Measurements from ENCODE around the gene S1PR4. TPM values are rescaled to one million over a fixed set of nuclear protein-coding genes. Genes with fewer than 3 reads are reported as not detected.

S1PR4 gene
- total RNA-seq, 1 experiment from 2014 or later = 0.26 TPM

DNA sequence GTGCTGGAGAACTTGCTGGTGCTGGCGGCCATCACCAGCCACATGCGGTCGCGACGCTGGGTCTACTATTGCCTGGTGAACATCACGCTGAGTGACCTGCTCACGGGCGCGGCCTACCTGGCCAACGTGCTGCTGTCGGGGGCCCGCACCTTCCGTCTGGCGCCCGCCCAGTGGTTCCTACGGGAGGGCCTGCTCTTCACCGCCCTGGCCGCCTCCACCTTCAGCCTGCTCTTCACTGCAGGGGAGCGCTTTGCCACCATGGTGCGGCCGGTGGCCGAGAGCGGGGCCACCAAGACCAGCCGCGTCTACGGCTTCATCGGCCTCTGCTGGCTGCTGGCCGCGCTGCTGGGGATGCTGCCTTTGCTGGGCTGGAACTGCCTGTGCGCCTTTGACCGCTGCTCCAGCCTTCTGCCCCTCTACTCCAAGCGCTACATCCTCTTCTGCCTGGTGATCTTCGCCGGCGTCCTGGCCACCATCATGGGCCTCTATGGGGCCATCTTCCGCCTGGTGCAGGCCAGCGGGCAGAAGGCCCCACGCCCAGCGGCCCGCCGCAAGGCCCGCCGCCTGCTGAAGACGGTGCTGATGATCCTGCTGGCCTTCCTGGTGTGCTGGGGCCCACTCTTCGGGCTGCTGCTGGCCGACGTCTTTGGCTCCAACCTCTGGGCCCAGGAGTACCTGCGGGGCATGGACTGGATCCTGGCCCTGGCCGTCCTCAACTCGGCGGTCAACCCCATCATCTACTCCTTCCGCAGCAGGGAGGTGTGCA, 587 bp downstream of the S1PR4 start:
- in situ Hi-C loops (cut with HindIII; ENCODE audit: low pct_unique_long_range_greater_than_20kb, low sequenced_read_pairs) (no loop called here), intact Hi-C loops (cut with micrococcal nuclease; ENCODE audit: unreplicated experiment) (no loop called here)
- Histone ChIP-seq H3K27me3 (ENCODE audit: control insufficient read depth, insufficient read depth, low read length) (no peaks in the 10 kb centered on the region), H3K36me3 (ENCODE audit: control insufficient read depth, insufficient read depth, low read length) (no peaks in the 10 kb centered on the region), H3K9me3 (ENCODE audit: control insufficient read depth, insufficient read depth, low read depth, low read length) (no peaks in the 10 kb centered on the region), H3K4me1 (ENCODE audit: control insufficient read depth, insufficient read depth, low read length) (peaks cover 12% of the 10 kb centered on the region), H3K27ac (ENCODE audit: low read length) (no peak overlapping the region), H3K4me3 (ENCODE audit: low read depth in 2 of 2, low read length in 2 of 2) (no peak overlapping the region)
- ChIA-PET POLR2A (no interaction called here), CTCF (no interaction called here)
- DNase-seq (ENCODE audit: low read depth, low spot score) = no peak
- TF ChIP-seq SIN3A (IDR thresholded peaks at IDR 0.05; ENCODE audit: borderline replicate concordance, insufficient read depth, low read depth, low read length) (no peak), CTCF (IDR thresholded peaks at IDR 0.05) (no peak), POLR2AphosphoS5 (IDR thresholded peaks at IDR 0.05; ENCODE audit: low read depth, low read length) (no peak), TCF7L2 (IDR thresholded peaks at IDR 0.05; ENCODE audit: low read depth, low read length) (no peak)
- TF ChIP-seq, protein P1, sequence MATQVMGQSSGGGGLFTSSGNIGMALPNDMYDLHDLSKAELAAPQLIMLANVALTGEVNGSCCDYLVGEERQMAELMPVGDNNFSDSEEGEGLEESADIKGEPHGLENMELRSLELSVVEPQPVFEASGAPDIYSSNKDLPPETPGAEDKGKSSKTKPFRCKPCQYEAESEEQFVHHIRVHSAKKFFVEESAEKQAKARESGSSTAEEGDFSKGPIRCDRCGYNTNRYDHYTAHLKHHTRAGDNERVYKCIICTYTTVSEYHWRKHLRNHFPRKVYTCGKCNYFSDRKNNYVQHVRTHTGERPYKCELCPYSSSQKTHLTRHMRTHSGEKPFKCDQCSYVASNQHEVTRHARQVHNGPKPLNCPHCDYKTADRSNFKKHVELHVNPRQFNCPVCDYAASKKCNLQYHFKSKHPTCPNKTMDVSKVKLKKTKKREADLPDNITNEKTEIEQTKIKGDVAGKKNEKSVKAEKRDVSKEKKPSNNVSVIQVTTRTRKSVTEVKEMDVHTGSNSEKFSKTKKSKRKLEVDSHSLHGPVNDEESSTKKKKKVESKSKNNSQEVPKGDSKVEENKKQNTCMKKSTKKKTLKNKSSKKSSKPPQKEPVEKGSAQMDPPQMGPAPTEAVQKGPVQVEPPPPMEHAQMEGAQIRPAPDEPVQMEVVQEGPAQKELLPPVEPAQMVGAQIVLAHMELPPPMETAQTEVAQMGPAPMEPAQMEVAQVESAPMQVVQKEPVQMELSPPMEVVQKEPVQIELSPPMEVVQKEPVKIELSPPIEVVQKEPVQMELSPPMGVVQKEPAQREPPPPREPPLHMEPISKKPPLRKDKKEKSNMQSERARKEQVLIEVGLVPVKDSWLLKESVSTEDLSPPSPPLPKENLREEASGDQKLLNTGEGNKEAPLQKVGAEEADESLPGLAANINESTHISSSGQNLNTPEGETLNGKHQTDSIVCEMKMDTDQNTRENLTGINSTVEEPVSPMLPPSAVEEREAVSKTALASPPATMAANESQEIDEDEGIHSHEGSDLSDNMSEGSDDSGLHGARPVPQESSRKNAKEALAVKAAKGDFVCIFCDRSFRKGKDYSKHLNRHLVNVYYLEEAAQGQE (IDR thresholded peaks at IDR 0.05; ENCODE audit: insufficient read depth in 1 of 2, low read depth in 2 of 2, low read length in 1 of 2) = no peak
- BruUV-seq (replicated peaks) = no TSS peak
- ATAC-seq = no peak

GRCh38 chr19:3179739-3180293, 1.2 kb downstream of the S1PR4 start:
- TF ChIP-seq, protein P1 (IDR thresholded peaks at IDR 0.05; ENCODE audit: insufficient read depth in 1 of 2, low read depth in 2 of 2, low read length in 1 of 2) = no peak
- TF ChIP-seq POLR2AphosphoS5 (IDR thresholded peaks at IDR 0.05; ENCODE audit: low read depth, low read length) (no peak), TCF7L2 (IDR thresholded peaks at IDR 0.05; ENCODE audit: low read depth, low read length) (no peak), SIN3A (IDR thresholded peaks at IDR 0.05; ENCODE audit: borderline replicate concordance, insufficient read depth, low read depth, low read length) (no peak), CTCF (IDR thresholded peaks at IDR 0.05) (no peak)
- in situ Hi-C loops (cut with HindIII; ENCODE audit: low pct_unique_long_range_greater_than_20kb, low sequenced_read_pairs) (no loop called here), intact Hi-C loops (cut with micrococcal nuclease; ENCODE audit: unreplicated experiment) (no loop called here)
- H3K4me1 ChIP-seq (ENCODE audit: control insufficient read depth, insufficient read depth, low read length) = peaks cover 12% of the 10 kb centered on the region
- H3K36me3 ChIP-seq (ENCODE audit: control insufficient read depth, insufficient read depth, low read length) = no peaks in the 10 kb centered on the region
- no peak overlapping the region for H3K27ac ChIP-seq (ENCODE audit: low read length)
- no peak for DNase-seq (ENCODE audit: low read depth, low spot score)
- POLR2A ChIA-PET = no interaction called here
- no TSS peak for BruUV-seq (replicated peaks)
- no peaks in the 10 kb centered on the region for H3K27me3 ChIP-seq (ENCODE audit: control insufficient read depth, insufficient read depth, low read length)
- H3K4me3 ChIP-seq (ENCODE audit: low read depth in 2 of 2, low read length in 2 of 2) = no peak overlapping the region
- no peak for ATAC-seq
- CTCF ChIA-PET = no interaction called here
- H3K9me3 ChIP-seq (ENCODE audit: control insufficient read depth, insufficient read depth, low read depth, low read length) = no peaks in the 10 kb centered on the region
